Progenitor cell of endocrine pancreas (in vitro differentiated cells): Measurements from ENCODE around the gene SGPL1. TPM values are rescaled to one million over a fixed set of nuclear protein-coding genes. Genes with fewer than 3 reads are reported as not detected.

Experiments used
- DNase-seq: peaks from one replicate; pipeline ENCODE4 v3.0.0; 2021; ENCODE audit warnings: low spot score; ENCODE audit not compliant: unreplicated experiment
- H3K27ac Mint-ChIP-seq: 2 replicates; pipeline ENCODE4 v1.8.0; 2021; ENCODE audit warnings: mild to moderate bottlenecking, moderate library complexity, mixed read lengths
- H3K27me3 Mint-ChIP-seq: 2 replicates; pipeline ENCODE4 v1.8.0; 2021; ENCODE audit warnings: mixed read lengths
- H3K36me3 Mint-ChIP-seq: 2 replicates; pipeline ENCODE4 v1.8.0; 2022; ENCODE audit warnings: mixed read lengths; ENCODE audit not compliant: insufficient read depth
- H3K4me1 Mint-ChIP-seq: 2 replicates; pipeline ENCODE4 v1.8.0; 2021; ENCODE audit warnings: low read depth, mixed read lengths
- H3K4me3 Mint-ChIP-seq: 2 replicates; pipeline ENCODE4 v1.8.0; 2021; ENCODE audit warnings: low read depth, mild to moderate bottlenecking, moderate library complexity, mixed read lengths
- H3K9me3 Mint-ChIP-seq: 2 replicates; pipeline ENCODE4 v1.8.0; 2021; ENCODE audit warnings: low read depth, mixed read lengths
- CTCF ChIP-seq: fragments of 200-600 bp; sonication (generic); IDR thresholded peaks from one replicate; pipeline ENCODE4 v1.5.0; 2021; ENCODE audit warnings: antibody characterized with exemption, mild to moderate bottlenecking; ENCODE audit not compliant: unreplicated experiment
- total RNA-seq: library from RNA; stranded (reverse); gene quantifications from 2 replicates; pipeline ENCODE4 v1.2.1, GENCODE V29; 2021

Gene SGPL1
- total RNA-seq, 1 donor from 2014 or later, result 82.1 TPM

GRCh38 chr10:70863470-70864160 lies 47.9 kb downstream of the SGPL1 start:
- Mint-ChIP-seq H3K27ac (no peak overlapping the region), H3K4me3 (no peak overlapping the region), H3K27me3 (no peaks in the 10 kb centered on the region), H3K36me3 (peaks cover 30% of the 10 kb centered on the region), H3K9me3 (peaks cover 4% of the 10 kb centered on the region), H3K4me1 (peaks cover 1% of the 10 kb centered on the region)
- no peak for DNase-seq
- TF ChIP-seq CTCF, result no peak

GRCh38 chr10:70864935-70865334 lies 49.2 kb downstream of the SGPL1 start:
- no peak overlapping the region for H3K27ac Mint-ChIP-seq
- peaks cover 4% of the 10 kb centered on the region for H3K9me3 Mint-ChIP-seq
- DNase-seq, result no peak
- H3K27me3 Mint-ChIP-seq, result no peaks in the 10 kb centered on the region
- no peak overlapping the region for H3K4me3 Mint-ChIP-seq
- no peak for TF ChIP-seq CTCF
- peaks cover 24% of the 10 kb centered on the region for H3K36me3 Mint-ChIP-seq
- no peaks in the 10 kb centered on the region for H3K4me1 Mint-ChIP-seq

- Mint-ChIP-seq H3K36me3 (peaks cover 14% of the 10 kb centered on the region), H3K27me3 (no peaks in the 10 kb centered on the region), H3K4me1 (no peaks in the 10 kb centered on the region), H3K4me3 (no peak overlapping the region), H3K27ac (no peak overlapping the region), H3K9me3 (no peaks in the 10 kb centered on the region)
- no peak for DNase-seq
- TF ChIP-seq CTCF, result no peak
Measured at GRCh38 chr10:70866424-70866823, 50.7 kb downstream of the SGPL1 start.

- Mint-ChIP-seq H3K4me3 (no peak overlapping the region), H3K27me3 (no peaks in the 10 kb centered on the region), H3K27ac (no peak overlapping the region), H3K36me3 (peaks cover 13% of the 10 kb centered on the region), H3K4me1 (no peaks in the 10 kb centered on the region), H3K9me3 (no peaks in the 10 kb centered on the region)
- TF ChIP-seq CTCF, result no peak
- DNase-seq, result no peak
Measured at GRCh38 chr10:70872291-70872690, 56.5 kb downstream of the SGPL1 start.

GRCh38 chr10:70874061-70874460 lies 58.3 kb downstream of the SGPL1 start:
- no peak overlapping the region for H3K27ac Mint-ChIP-seq
- H3K4me3 Mint-ChIP-seq, result no peak overlapping the region
- H3K36me3 Mint-ChIP-seq, result peaks cover 15% of the 10 kb centered on the region
- no peak for DNase-seq
- H3K9me3 Mint-ChIP-seq, result no peaks in the 10 kb centered on the region
- H3K27me3 Mint-ChIP-seq, result no peaks in the 10 kb centered on the region
- no peak for TF ChIP-seq CTCF
- no peaks in the 10 kb centered on the region for H3K4me1 Mint-ChIP-seq
